Daoy (cell line): ENCODE data around the gene QPCT. TPM values are rescaled to one million over a fixed set of nuclear protein-coding genes. Genes with fewer than 3 reads are reported as not detected.

Experiments used
- DNase-seq: peaks from one replicate; pipeline ENCODE4 v3.0.0-alpha.2; 2015; ENCODE audit warnings: low read depth
- total RNA-seq: library from RNA; depleted of rRNA; stranded (reverse); fragments of >200 nt; shearing (Covaris generic); gene quantifications from 2 replicates; pipeline ENCODE4 v1.2.3, GENCODE V29; 2014

Gene QPCT
- total RNA-seq, 1 experiment from 2014 or later, result 42.6 TPM

DNA sequence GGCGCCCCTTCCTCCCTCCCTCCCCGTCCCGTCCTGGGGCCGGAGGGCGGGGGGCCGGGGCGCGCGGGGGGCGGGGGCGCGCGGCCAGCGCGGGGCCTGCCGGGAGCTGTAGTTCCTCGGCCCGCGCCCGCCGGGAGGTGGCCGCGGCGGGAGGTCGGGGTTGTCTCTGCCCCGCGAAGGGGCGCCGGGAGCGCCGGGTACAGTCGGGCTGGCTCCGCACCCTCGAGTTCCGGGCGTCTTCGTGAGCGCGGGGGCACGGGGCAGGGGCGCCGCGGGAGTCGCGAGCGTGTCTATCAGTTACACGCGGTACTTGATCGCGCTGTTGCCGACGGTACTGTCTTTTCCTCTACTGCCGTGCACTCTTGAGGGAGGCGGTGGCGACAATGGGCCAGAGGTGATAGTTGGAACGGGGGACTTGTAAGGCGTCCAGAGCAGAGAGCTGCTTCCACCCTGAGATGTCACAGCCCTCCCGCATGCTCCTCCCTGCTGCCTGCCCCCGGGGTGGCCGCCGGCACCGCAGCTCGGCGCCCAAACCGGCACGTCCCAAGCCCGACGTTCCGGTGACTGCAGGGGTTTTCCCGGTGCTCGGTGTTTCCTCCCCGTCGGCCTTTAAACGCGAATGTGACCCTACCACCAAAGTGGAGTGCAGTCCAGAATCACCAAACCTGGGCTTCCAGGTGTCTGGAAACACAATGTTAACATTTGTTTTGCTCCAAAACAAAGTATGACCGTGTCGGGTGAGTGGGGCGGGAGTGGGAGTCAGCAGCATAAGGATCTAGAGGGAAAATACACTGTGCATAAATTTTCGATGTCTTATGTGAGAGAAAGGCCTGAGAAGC, 19.4 kb upstream of the QPCT start, which contains the start of gene PRKD3:
Gene PRKD3 (minus strand): TSS at position 48 of the 839 bp plus-strand sequence. CDS start 8,309 bp downstream, outside the sequence.
- DNase-seq, result peak; percentile 88

DNA sequence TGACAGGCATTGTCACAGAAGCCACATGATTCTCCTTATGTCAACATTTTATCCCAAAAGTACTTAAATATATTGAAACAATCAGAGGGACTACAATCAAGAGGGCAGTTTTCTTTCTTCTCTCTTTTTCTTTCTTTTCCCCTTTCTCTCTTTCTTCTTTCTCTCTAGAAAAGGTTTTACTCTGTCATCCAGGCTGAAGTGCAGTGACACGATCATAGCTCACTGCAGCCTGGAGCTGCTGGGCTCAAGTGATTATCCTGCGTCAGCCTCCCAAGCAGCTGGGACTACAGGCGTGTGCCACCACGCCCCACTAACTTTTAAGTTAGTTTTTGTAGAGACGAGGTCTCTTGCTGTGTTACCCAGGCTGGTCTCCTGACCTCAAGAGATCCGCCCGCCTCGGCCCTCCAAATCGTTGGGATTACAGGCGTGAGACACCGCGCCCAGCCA, 18.8 kb upstream of the QPCT start:
- DNase-seq, result no peak

DNA sequence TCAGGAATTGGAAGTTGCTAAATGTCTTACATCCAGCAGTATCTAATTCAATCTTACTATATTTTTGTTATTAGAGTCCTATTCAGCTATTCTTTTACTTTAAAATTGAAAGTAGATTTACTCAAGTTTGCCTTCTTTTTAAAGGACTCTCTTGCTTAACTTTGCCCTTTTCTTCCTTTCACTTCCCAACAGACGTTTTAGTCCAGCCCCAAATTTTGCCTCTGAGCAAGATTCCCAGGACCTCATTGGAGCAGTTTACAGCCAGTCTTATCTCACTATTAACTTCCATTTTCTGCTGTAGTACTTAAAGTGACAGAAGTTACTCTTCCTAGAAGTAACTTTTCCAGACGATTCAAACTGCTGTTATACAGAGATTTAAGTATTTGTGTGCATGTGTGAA, 18.1 kb upstream of the QPCT start:
- peak; percentile 75 for DNase-seq

- DNase-seq, result no peak
Observed at GRCh38 chr2:37326866-37327634, 17.4 kb upstream of the QPCT start.

GRCh38 chr2:37330681-37331080, 13.7 kb upstream of the QPCT start:
- no peak for DNase-seq

DNA sequence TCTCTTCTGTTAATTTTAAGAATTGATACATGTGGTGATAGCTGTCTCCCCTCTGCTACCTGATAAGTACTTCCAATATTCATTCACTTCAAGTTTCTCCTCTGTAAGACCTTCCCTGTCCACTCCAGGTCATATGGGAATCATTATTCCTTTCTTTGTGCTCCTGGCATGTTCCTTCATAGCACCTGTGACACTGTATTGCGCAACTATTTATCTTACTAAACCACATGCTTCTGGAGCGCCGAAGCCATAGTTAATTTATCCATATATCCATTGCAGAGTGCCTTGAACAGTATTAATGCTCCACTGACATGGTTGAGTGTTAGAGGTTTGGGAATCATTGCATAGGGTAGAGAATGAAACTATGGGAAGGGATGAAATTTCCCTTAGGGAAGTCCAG, 11.9 kb upstream of the QPCT start:
- no peak for DNase-seq

DNA sequence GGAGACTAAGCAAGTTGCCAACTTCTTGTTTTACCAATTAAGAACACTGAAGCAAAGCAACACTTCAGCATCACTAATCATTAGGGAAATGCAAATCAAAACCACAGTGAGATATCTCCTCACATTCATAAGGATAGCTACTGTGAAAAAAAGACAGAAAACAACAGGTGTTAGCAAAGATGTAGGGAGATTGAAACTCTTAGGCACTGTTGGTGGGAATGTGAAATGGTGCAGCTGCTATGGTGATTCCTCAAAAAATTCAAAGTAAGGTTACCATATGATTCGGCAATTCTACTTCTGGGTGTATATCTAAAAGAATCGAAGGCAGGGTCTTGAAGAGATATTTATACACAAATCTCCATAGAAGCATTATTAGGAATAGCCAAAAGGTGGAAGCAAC, 11.2 kb upstream of the QPCT start:
- DNase-seq, result no peak

DNA sequence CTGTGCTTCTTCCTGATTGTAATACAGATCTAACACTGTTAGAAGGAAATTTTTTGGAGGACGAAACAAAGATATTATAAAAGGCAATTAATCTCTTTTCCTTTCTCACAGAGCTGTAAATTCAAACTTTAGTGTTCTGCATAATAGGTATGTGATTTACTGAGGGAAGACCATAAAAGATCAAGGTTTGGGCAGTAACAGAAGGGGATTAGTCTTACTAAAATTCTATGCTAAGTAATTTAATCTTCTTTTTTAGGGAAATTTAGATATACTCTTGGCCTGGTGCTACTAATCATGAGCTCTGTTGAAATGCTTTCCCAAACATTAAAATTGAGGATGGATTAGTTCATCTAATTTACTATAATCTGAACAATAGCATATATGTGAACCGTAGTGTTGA, 8.8 kb upstream of the QPCT start:
- DNase-seq, result no peak

DNA sequence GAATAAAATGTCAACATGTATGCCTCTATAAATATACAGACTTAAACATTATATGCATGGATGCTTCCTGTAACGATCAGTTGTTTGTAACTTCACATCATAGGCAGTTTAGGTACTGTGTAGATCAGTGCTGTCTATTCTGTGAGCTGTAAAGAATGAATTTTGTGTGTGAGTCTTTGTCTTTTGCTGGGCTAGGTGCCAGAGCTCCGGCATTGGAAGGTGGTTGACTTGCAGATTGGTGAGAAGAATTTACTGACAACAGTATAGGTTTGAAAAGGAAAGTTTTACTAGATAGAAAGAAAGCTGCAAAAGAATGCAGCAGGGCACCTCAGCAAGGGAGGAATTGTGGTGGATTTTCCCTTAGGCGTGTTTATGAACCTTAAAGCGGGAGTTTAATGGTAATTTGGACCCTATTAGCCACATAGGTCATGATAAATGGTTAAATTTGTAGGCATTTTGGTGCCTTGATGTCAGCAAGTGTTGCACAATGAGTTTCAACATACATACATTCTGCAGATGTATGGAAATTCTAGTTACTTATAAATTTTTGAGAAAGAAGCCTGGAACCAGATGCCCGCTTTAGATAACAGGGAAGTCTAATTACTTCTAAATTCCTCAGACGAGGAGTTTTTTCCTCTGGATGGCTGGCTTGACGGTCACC, 6.7 kb upstream of the QPCT start:
- no peak for DNase-seq

DNA sequence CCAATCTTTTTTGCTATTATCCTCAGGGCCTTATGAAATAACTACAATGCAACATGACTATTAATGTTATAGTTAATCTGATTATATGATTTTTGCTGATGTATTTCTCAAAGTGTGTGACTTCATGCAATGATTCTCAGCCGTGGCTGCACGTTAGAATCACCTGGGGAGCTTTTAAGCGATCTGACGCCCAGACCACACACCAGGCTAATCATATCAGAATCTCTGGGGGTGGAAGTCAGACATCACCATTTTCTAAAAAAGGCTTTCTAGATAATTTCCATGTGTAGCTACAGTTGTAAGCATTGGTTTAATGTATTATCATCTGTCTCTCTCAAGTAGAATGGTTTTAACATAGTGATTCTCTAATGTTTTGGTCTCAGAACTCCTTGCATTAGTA, 5.5 kb upstream of the QPCT start:
- DNase-seq, result no peak

GRCh38 chr2:37340637-37341036, 3.8 kb upstream of the QPCT start:
- DNase-seq, result no peak

GRCh38 chr2:37342591-37343220, 1.7 kb upstream of the QPCT start:
- no peak for DNase-seq

DNA sequence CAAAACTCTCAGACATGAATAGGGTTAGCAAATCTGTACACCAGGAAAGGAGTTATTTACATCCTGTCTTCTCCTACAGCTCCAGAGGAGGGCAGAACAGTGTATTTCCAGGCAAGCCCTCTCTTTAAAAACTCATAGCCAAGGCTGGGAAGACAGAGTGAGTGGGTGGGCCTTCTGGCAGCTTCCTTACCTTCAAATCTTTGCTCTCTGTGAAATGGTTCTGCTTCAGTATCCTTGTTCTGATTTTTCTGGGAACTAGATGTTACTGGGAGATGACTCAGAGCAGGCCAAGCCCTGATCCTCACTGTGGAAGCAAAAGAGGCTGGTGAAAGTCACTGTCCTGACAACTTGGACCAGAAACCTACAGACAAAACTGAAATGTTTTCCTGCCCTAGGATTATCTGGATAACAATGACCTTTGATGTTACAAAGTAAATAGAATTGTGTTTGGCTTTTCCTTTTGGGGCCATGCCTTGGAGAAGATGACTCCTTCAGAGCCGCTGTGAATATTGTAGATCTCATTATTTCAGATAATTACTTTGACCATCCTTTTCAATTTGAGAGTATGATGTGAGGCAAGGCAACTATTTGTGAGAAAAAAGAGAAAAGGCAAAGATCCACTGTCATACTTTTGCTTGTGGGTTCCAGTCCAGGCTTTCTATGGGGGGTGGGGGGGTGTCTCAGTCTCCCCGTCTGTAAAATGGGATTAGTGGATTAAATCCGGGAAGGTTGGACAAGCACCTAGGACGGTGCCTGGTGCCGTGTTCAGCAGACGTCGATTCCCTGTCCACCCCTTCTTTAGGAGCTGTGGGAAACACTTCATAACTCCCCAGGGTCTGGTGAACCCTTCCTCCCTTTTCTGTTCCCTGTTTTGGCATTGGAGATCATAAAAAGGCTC, 644 bp upstream of the QPCT start:
- DNase-seq, result peak; percentile 54

DNA sequence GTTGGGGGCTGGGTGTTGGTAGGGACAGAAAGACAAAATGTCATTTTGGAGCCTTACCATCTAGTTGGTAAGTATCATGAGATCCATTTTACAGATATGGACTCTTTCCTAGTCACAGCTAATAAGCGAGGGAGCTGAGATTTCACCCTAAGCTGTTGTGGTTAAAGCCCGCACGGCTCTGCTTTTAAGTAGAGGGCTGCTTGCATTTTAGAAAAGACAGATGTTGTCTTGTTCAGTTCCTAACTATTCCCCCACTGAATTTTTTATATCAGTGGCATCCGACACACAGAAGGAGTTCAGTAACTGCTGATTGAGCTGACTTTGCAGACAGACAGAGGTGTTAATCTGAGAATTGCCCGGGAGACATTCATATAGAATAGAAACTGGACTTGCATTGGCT, 3.7 kb downstream of the QPCT start:
- DNase-seq, result no peak

DNA sequence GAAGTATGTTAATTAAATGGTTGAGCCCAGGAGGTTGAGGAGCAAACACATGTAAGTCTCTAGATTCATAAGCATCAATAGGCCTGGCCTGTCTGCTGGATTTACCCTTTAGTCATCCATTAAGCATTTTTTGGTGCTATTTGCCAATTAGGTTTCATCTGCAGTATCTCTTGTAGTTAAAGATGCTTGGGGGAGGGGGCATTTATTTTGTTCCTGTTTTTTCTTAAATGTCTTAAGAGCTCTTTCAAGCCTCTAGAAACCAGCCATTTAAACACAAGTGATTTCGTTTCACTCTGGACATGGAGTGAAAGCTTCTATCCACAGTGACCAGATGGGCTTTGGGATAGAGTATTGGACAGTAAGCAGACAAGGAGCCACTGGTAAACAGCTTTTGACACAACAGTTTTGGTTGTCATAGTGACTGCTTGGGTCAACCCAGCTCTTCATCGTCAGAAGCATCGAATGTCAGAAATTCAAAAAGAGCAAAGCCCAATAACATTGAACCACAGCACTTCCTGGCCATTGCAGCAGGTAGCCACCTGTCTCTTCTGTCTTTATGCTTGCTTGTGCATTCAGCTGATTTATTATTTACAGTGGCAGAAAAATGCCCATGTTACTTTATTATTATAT, 4.9 kb downstream of the QPCT start:
- no peak for DNase-seq

DNA sequence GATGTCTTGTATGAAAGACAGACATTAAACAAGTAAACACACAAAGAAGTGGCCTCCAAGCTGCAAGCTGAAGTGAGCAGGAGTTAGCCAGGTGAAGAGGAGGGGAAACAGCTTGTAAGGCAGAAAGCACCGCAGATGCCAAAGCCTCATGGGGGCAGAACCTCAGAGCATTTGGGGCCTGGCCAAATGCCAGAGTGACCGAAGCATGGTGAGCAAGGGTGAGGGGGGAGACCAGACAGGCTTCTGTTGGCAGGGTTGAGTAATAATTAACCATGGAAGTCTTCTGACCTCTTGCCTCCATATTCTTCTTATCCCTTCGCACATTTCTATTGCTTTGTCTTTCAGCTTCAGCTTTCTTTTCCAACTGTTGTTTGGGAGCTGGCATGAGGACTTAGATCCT, 5.6 kb downstream of the QPCT start:
- peak; percentile 74 for DNase-seq

DNA sequence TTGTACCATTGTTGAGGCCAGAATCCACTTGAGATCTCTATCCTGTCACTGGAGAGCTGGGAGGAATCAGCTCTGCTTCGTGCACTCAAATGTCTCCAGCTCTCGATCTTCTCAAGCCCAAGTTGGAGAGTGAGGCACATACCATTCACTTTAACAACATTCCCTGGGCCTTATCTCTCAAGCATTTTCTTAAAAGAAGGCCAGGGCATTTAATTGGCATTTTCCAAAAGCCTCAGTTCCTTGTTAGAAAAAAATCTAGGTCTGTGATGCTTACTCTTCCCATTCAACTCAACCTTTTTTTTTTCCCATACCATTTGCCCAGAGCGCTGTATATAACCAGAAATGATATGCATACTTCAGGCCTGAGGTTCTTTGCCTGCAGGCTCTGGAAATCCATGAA, 10.1 kb downstream of the QPCT start:
- DNase-seq, result no peak

GRCh38 chr2:37355735-37356134, 11.3 kb downstream of the QPCT start:
- no peak for DNase-seq

- DNase-seq, result no peak
Observed at GRCh38 chr2:37356299-37356698, 11.9 kb downstream of the QPCT start.

- DNase-seq, result no peak
Observed at GRCh38 chr2:37357069-37357468, 12.6 kb downstream of the QPCT start.
